HG02610 (cell line): ENCODE results near the gene RPUSD1.
"Not testable (repeated sequence)": the region's sequence is repeated elsewhere in the genome, so short reads cannot be mapped to it uniquely, and the experiment has no call there.

Experiments used
- ATAC-seq: cut with Tn5 transposase; IDR thresholded peaks from one replicate; pipeline ENCODE4 v1.9.1; 2021; ENCODE audit warnings: mild to moderate bottlenecking, moderate library complexity; ENCODE audit not compliant: unreplicated experiment

RPUSD1 gene

DNA sequence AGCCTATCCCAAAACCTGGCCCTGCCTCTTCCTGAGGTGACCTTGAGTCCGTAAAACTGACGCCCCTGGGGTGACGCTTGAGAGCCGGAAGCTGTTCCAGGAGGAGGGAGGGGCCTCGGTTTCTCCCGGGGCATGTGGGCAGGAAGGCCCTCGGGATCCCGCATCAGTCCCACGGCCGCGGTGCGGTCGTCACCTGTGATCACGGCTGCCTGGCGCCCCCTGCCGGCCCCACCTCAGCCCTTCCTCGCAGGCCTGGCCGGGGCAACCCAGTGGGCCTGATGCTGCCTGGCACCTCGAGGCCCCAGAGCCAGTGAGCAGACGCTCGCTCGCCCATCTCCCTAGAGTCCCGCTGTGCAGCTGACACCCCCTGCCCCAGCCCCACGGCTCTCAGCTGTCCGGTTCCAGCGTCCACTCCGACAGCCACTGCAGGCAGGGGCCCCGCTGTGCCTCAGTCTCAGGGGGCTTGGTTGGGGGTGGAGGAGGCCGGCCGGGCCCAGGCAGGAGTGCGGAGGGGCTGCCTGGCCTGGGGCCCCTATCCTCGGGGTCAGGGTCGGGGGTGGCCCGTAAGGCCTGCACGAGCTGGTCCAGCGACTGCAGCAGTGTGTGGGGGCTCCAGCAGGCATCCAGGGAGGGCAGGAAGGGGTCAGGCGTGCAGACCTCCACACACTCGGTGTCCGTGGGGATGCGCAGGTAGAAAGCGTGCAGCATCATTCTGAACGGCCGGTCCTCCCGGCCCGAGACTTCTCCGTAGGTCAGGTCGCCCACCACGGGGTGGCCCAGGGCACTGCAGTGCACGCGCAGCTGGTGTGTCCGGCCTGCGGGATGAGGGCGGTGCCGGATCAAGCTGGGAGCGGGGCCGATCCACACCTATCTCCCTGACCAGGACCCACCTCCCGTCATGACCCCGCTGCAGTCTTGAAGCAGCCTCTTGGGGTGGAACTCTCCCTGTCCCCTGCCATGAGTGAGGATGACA, 2.3 kb downstream of the RPUSD1 start:
- ATAC-seq = no peak

DNA sequence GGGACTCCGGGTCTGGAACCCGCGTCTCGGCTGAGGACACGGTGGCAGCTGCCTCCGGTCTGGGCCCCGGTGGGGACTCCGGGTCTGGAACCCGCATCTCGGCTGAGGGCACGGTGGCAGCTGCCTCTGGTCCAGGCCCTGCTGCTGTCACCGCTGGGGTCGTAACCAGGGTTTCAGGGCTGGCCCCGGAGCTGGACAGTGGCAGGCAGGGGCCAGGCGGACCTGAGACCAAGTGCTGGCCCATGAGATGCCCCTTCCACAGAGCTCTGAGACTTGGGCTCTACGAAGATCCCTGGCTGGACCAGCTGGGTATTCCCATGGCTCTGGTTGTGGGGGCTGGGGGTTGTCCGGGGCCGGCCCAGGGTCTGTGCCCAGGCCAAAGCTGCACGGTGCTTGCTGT, 3.8 kb downstream of the RPUSD1 start:
- ATAC-seq = no peak

DNA sequence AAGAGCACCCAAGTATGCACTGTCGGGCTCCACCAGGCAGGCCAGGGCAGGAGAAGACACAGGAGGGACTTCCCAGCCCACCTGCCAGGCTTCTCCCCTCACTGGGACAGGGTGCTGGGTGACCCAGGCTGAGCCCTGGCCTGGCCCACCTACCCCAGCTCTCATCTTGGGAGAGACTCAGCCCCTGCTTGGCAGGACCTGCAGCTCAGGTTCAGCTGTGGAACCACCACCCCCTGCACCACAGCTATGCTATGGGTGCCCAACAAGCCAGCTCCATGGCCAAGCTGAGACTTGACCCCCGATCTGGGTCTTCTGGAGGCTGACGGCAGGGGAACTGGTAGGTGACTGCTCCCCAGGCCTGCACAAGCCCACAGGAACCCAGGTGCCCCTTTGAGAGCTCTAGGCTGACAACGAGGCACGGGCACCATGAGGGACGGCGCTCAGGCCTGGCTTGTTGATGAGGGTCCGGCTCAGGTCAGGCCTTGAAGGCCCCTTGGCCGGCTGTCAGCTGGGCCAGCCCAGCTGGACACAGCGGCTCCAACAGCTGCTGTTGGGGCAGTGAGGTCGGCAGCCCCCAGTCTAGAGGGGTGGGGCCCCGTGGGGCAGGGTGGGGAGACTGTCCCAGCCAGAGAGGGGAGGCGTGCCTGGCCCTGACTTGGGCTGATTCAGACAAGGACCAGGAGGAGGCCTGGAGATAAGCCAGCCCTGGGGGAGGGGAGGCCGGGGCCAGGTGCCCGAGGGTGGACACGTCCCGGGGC, 4.6 kb downstream of the RPUSD1 start:
- no peak for ATAC-seq

DNA sequence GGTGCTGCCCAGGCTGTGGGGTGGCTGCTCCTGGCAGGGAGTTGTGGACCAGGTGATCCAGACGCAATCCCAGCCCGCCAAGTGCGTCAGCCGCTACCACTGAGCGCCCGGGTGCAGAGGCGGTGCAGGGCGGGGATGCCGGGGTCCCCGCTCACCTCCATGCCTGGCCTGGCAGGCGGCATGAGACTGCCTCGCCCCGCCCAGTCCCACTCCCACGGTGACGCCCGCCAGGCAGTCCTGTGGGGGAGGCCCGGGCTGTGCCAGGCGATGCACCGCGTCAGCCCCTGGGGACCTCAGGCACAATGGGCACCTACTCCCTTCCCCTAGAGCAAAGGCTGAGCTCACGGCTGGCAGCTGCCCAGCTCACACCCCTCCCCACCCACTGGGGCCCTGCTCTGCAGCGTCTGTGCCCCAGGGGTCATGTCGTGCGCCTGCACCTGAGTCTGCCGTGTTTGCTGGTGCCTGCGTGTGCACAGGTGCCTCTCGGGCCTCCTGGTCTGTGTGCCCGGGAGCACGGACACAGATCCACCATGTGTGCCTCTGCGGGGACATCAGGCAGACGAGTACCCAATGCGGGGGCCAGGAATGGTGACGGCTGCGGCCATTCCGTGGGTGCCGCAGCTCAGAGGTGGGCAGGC, 5.3 kb downstream of the RPUSD1 start:
- ATAC-seq = no peak

DNA sequence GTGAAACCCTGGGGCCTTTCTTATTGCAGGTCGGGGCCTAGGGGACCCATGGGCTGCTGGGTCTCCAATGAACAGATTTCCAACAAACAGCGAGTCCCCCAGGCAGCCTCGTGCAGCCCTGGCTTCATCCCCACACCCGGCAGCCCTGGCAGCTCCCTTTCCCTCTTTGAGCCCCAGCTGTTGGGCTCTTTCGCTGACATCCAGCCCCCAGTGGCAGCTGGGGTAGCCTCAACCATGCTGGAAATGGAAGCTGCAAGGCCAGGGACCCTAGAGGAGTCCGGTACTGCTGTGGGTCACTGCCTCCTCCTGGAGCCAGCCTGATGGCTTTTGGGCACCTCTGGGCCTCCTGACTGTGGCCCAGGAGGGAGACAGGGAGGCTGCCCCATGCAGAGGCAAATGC, 5.9 kb downstream of the RPUSD1 start:
- no peak for ATAC-seq

DNA sequence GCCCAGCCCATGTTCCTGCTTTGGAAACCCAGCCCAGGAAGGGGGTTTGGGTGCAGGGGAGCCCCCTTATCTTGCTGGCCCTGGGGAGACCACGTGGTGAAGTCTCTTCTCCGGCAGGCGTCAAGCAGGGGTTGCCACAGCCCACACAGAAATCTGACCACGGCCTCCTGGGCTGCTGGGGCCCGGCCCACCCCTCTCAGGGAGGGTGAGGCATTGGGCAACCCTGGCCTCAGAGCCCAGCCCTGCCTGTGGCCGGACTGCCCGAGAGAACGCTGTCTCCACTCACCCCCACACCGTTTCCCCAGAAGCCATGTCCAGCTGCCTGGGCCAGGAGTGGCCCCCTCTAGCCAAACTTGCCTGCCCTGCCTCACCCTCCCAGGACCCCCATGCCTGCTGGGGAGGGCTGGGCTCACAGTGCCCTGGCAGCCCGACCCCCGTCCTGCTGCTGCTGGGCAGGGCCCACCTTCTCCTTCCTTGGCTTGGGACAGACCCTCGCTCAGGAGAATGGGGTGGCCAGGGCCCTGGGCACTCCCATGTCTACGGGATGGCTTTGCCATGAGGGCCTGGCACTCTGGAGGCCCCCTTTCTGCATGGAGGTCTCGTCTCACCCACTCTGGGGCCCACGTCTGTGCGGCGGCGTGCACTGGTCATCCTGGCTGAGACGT, 6.7 kb downstream of the RPUSD1 start:
- no peak for ATAC-seq

DNA sequence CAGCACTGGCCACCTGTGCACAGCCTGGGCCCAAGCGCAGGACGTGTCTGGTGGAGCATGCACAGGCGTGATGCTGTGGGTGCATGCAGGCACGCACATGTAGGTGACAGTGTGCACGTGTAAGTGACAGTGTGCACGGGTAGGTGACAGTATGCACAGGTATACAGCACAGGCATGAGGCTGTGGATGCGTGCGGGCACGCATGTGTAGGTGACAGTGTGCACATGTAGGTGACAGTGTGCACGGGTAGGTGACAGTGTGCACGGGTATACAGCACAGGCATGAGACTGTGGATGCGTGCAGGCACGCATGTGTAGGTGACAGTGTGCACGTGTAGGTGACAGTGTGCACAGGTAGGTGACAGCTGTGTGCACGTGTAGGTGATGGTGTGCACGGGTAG, 7.9 kb downstream of the RPUSD1 start:
- no peak for ATAC-seq

DNA sequence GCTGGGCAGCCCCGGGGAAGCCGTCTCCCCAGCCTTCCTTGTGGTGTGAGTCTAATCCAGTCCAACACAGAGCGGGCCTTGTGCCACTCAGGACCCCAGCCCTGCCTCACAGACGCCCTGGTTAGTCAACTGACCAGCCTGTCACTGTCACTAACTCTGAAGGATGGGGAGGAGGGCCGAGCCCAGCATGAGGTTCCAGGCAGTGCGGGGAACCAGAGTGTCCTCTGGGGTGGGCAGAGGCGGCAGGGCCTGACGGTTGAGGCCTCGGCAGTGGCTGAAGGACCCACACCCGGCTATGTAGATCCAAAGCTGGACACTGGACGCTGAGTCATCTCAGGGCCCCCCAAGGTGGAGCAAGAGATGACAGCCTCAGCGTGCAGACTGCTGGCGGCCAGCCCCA, 8.6 kb downstream of the RPUSD1 start:
- ATAC-seq = no peak

DNA sequence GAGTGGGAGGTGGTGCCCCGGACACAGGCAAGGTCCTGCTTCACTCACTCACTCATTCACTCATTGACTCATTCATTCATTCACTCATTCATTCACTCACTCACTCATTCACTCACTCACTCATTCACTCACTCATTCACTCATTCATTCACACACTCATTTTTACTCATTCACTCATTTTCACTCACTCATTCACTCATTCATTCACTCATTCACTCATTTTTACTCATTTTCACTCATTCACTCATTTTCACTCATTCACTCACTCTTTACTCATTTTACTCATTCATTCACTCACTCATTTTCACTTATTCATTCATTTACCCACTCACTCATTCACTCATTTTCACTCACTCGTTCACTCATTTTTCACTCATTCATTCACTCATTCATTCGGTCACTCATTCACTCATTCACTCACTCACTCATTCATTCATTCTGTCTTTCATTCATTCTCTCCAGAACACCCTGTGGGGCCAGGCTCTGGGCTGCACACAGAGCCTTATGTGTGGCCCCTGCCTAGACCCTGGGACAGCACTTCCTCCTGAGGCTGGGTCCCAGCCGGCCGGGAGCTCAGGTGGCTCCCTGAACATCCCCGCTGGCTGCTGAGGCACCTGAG, 9.2 kb downstream of the RPUSD1 start:
- ATAC-seq = no peak

DNA sequence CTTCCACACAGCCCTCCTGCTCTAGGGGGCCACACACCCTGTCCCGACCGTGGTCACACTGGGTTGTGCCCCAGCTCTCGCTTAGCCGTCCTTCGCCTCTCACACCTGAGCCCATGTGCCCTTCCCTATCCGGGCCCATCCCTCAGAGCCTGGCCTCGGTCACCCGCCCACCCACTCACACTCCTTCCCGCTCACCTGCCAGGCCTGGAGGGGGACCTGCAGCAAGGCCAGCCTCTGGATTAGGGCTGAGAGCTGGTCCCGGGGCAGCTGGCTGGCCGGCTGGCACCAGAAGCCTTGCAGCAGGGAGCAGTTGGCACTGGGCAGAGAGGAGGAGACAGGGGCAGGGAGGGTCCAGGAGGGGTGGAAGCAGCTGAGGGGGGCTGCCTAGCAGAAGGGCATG, 9.7 kb downstream of the RPUSD1 start:
- ATAC-seq = no peak

DNA sequence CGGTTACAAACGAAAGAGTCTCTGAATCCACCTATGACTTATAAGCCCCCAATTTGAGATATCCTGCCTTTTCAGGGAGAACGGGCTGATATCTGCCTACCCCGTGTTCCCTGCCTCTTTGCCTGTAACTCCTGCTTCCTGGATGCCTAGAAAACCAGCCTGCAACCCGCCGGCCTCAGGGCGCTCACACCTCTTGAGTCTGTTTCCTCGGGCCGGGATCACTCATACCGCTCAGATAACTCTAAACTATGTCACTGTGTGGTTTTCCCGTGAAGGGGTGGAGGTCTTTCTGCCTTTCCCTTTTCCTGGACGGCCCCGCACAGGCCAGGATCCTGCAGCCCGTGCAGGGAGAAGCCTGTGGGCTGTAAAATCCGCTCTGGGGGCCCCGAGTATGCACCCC, 10.4 kb downstream of the RPUSD1 start:
- ATAC-seq = no peak

DNA sequence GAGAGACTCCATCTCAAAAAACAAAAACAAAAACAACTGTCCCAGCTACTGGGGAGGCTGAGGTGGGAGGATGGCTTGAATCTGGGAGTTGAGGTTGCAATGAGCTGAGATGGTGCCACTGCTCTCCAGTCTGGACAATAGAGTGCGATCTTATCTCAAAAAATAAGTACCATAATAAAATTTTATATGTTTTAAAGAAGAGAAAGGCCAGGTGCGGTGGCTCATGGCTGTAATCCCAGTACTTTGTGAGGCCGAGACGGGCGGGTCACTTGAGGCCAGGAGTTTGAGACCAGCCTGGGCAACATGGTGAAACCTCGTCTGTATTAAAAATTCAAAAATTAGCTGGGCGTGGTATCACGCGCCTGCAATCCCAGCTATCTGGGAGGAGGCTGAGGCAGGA, 11.4 kb downstream of the RPUSD1 start:
- no peak for ATAC-seq

DNA sequence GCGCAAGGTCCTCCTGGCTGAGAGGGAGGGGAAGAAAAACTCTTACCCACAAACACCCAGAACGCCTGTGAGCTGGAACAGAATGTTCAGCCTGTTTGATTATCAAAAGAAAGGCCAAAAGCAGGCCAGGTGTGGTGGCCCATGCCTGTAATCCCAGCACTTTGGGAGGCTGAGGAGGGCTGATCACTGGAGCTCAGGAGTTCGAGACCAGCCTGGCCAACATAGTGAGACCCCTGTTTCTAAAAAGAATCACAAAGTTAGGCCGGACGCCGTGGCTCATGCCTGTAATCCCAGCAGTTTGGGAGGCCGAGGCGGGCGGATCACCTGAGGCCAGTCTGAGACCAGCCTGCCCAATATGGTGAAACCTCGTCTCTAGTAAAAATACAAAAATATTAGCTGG, 11.9 kb downstream of the RPUSD1 start:
- ATAC-seq = not testable (repeated sequence)

DNA sequence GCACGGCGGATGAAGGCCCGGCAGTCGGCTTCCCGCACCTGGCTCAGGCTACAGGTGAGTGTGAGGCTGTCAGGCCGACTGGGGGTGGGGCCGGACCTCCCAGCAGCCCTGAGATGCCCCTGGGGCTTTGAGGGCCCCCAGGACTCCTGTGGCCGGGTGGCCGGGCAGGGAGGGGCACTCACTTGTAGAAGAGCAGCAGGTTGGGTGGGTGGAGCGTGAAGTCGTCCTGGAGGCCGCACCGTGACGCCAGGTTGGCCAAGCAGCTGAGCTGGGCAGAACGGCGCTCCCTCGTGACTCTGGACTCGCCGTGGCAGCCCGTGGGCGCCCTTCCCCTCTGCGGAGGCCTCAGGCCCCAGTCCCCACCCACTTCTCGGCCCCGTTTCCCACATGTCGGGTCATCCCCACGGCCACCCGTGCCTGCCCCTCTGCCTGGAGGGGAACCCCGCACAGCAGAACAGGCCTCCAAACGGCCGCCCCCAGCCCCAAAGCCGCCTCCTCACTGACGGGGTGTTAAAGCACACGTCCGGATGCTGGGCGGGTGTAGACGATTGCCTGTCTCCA, 12.9 kb downstream of the RPUSD1 start:
- no peak for ATAC-seq

DNA sequence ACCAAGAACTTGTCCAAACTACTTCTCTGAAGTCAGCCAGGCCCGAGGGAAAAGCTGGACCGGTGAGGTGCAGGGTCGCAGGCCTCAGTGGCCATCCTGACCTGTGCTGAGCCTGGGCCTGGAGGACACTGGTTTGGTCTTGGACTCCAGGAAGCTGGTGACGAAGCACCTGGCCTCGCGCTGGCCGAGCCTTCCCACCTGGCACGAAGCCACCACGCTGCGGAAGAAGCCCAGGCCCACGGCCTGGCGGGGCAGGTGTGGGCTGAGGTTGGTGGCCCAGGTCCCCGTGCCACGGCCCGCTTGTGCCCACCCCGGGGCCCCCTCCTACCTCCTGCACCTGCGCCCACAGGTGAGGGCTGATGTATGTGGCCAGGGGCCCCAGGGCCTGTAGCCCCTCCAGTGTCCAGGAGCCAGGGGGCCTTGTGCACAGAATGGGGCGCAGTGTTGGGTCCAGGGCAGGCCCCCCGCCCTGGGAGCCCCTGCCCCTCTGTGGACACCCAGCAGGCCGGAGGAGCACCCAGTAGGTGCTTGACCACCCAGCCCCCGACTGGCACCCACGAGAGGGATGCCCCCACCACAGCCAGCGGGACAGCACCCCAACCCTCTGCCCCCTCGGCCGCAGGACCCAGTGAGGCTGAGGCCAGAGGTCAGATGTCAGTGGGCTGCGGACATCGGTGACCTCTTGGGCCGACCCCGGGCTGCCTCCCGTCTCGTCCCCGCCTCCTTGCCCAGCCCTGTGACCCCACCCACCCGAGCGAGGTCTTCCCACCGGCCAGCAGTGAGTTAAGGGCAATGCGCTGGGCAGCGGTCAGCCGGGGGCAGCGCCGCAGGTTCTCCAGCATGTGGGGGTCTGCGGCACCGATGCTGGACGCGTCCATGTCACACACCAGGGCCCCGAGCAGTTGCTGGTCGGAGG, 13.8 kb downstream of the RPUSD1 start:
- ATAC-seq = no peak

DNA sequence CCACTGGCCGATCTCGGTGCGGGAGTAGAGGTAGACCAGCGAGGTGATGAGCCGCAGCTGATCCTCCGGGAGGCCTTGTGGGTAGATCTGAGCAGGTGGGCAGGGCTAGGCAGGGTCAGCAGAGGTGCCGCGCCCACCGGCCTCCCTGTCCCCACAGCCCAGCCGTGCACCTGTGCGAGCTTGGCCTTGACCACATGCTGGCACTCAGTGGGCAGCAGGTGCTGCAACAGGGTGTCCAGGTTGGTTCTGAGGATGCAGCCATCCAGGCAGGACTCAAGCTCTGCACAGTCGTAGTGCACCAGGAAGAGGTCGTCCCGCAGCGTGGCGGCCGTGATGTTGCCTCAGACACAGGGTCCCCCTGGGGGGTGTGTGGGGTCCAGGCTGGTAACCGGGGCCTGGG, 15.2 kb downstream of the RPUSD1 start:
- no peak for ATAC-seq

DNA sequence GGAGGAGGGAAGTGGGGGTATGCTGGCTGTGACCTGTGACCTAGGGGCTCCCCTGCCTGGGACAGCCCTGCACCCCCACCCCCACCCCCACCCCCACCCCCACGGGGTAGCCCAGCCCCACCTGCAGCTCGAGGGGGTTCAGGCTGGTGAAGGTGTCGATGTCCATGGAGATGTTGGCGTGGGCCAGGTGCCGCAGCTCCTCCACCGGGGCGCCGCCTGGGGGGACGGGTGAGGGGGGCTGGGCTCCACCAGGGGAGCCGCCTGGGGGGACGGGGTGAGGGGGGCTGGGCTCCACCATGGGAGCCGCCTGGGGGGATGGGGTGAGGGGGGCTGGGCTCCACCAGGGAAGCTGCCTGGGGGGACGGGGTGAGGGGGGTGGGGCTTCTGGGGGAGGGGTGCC, 17.8 kb downstream of the RPUSD1 start:
- no peak for ATAC-seq

DNA sequence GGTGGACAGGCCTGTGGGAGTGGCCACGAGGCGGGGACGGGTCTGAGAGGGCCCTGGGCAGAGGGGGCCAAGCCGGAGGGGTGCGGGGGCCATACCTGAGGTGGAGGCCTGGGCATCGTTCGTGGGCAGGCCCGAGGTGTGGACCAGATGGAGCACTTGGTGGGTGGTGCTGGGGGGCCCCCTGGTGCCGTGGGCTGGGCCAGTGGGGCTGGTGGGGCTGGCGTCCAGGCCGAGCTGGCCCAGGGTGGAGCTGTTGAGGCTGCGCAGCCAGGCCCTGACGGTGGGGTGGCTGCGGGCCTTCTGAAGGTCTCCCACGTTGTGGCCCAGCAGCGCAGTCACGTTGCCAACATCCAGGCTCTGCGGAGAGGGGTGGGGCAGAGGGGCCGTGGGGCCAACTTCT, 18.2 kb downstream of the RPUSD1 start:
- no peak for ATAC-seq

DNA sequence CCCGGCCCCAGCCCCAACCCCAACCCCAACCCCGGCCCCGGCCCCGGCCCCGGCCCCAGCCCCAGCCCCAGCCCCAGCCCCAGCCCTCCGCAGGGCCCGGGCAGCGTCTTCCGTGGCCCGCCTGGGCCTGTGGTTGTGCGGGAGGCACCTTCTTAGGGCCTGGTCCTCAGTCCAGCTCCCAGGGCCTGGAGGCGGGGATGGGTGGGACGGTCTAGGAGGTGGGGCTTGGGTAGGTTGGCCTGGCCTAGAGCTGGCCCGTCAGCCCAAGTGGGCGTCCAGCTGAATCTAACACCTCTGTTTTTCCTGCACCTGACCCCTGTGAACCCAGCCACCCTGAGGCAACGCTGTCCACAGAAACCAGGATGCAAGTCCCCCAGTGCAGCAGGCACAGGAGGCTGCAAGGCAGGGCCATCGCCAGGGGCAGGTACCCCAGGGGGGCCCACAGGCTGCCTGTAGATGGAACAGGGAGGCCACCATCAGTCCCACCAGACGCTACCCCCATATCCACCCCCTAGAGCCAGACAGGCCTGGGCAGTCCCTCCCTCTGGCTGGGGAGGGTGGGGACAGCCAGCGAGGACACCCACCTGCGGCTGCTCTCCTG, 18.9 kb downstream of the RPUSD1 start:
- ATAC-seq = no peak
